CD4-positive, alpha-beta T cell (primary cell): ENCODE measurements around the gene ZNF773. TPM values are rescaled to one million over a fixed set of nuclear protein-coding genes. Genes with fewer than 3 reads are reported as not detected.
A peak's percentile ranks its signal among the peaks of the same experiment; 100 is the strongest.

Experiments
- ATAC-seq: fragments of 200-7000 bp; cut with Tn5 transposase; one replicate; pipeline ENCODE4 v1.10.0; 2022; ENCODE audit warnings: mild to moderate bottlenecking; ENCODE audit not compliant: poor library complexity
- CTCF ChIA-PET: fragments of 350-600 bp; sonication (Branson Sonifier 250); formaldehyde crosslinking; loops from one replicate; lab custom pipeline; 2021; ENCODE audit warnings: antibody characterized with exemption, inconsistent platforms; lab: Charles Lee
- POLR2A ChIA-PET: fragments of 350-600 bp; sonication (Branson Sonifier 250); formaldehyde crosslinking; loops from one replicate; lab custom pipeline; 2021; ENCODE audit warnings: antibody characterized with exemption, inconsistent platforms; lab: Charles Lee
- DNase-seq, 14 experiments: peaks; one replicate each; pipeline ENCODE4 v3.0.0-alpha.2; 2013 to 2020; ENCODE audit warnings: mixed read lengths in 2 of 14
- H3K27ac ChIP-seq, 2 donors: one replicate each; pipeline versions ENCODE4 v1.5.1 to v1.7.0; 2013; ENCODE audit warnings: low read length in 2 of 2, low read depth in 1 of 2, mild to moderate bottlenecking in 1 of 2
- H3K27me3 ChIP-seq, 2 experiments: 1 replicate in 1 of 2; 2 replicates in 1 of 2; pipeline versions ENCODE4 v1.6.1 to v1.7.0; 2013; ENCODE audit warnings: low read length in 2 of 2, control low read depth in 1 of 2, mild to moderate bottlenecking in 1 of 2, moderate library complexity in 1 of 2; ENCODE audit not compliant: insufficient read depth in 2 of 2, control insufficient read depth in 1 of 2
- H3K36me3 ChIP-seq: one replicate; pipeline ENCODE4 v1.6.1; 2013; ENCODE audit warnings: low read length, control low read depth; ENCODE audit not compliant: insufficient read depth
- H3K4me1 ChIP-seq: one replicate; pipeline ENCODE4 v1.6.1; 2013; ENCODE audit warnings: low read length, control low read depth; ENCODE audit not compliant: insufficient read depth
- H3K4me3 ChIP-seq: one replicate; pipeline ENCODE4 v1.5.1; 2013; ENCODE audit warnings: mild to moderate bottlenecking, low read length, moderate library complexity
- H3K9me3 ChIP-seq, 2 experiments: 1 replicate in 1 of 2; 2 replicates in 1 of 2; pipeline versions ENCODE4 v1.6.1 to v1.7.0; 2013; ENCODE audit warnings: low read length in 2 of 2, mild to moderate bottlenecking in 2 of 2, control low read depth in 1 of 2, moderate library complexity in 1 of 2; ENCODE audit not compliant: control insufficient read depth in 1 of 2, insufficient read depth in 1 of 2
- H3K27ac Mint-ChIP-seq: one replicate; pipeline ENCODE4 v1.8.0; 2020; ENCODE audit warnings: mixed read lengths
- H3K27me3 Mint-ChIP-seq: one replicate; pipeline ENCODE4 v1.8.0; 2021; ENCODE audit warnings: mixed read lengths
- H3K36me3 Mint-ChIP-seq: one replicate; pipeline ENCODE4 v1.8.0; 2021; ENCODE audit warnings: low read depth, mixed read lengths
- H3K4me1 Mint-ChIP-seq: one replicate; pipeline ENCODE4 v1.8.0; 2021; ENCODE audit warnings: low read depth, mixed read lengths
- H3K4me3 Mint-ChIP-seq: one replicate; pipeline ENCODE4 v1.8.0; 2020; ENCODE audit warnings: mild to moderate bottlenecking, mixed read lengths
- H3K9me3 Mint-ChIP-seq: one replicate; pipeline ENCODE4 v1.8.0; 2020; ENCODE audit warnings: mixed read lengths
- intact Hi-C, 2 experiments: fragments of 100-400 bp; cut with DNase I in 1 of 2; cut with micrococcal nuclease in 1 of 2; formaldehyde crosslinking; loops; one replicate each; pipeline versions ENCODE4 v1.15.1 to v1.9.0; 2023 to 2025; cut with DNase I, micrococcal nuclease
- total RNA-seq, 174 experiments: library from RNA in 2 of 174; stranded (reverse) in 2 of 174; gene quantifications; one replicate each; pipeline ENCODE4 v1.2.3 and lab custom pipeline; 2021 to 2026
- TF ChIP-seq, protein P1 (sequence below): fragments of 200-600 bp; IDR thresholded peaks from one replicate; pipeline ENCODE4 v1.8.0; 2022; ENCODE audit warnings: antibody characterized with exemption, mild to moderate bottlenecking

ZNF773 gene
- total RNA-seq, 2 experiments from 2014 or later: 20.3 to 22.3 TPM

DNA sequence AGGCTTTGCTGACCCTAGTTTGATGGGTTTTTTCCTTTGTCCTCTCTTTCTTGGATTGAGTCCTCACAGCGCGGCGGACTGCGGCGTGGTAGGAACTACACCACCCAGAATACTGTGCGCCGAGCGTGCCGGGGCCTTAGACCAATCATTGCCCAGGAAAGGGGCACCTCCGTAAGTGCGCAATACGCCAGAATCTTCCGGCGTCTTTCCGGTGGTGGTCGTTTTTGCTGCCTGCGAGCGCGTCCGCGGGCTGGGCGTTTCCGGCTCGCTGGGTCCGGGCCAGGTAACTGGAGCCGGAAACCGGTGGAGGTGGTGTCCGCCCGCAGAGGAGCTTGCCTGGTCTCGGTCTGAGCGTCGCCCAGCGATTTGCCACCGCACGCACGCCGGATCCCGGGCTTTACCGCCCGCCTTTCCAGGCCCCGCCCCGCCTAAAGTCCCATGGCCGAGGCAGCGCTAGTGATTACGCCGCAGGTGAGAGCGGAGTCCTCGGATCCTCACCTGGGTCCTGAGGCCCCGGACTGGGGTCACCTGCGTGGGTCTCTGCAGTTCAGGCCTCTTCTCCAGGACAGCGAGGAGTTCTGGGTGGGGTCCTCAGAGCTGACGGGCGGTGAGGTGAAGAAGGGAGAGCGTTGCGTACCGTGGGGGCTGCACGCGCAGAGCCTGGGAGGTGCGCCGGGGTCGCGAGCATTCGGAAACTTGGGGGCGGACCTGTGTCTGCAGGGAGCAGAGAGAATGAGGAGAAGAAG, 27.6 kb downstream of the ZNF773 start, which contains the start of gene ZNF549:
Gene ZNF549 (plus strand): TSS at position 221 of the 746 bp plus-strand sequence. CDS start 218 bp downstream, at position 439.
- Mint-ChIP-seq H3K4me3 (peak within 1 kb of the TSS; percentile 97), H3K27me3 (no peaks in the 10 kb centered on the region), H3K4me1 (peaks cover 23% of the 10 kb centered on the region), H3K27ac (peak within 1 kb of the TSS; percentile 94), H3K36me3 (peaks cover 55% of the 10 kb centered on the region), H3K9me3 (peaks cover 25% of the 10 kb centered on the region)
- H3K36me3 ChIP-seq: peaks cover 17% of the 10 kb centered on the region
- H3K9me3 ChIP-seq: peaks cover 26 to 31% of the 10 kb centered on the region in 2 experiments
- no peaks in the 10 kb centered on the region for H3K27me3 ChIP-seq
- POLR2A ChIA-PET: interaction anchor here (0.6 to 1.3 kb wide), 7 partner anchors 27 to 656 kb away, joined by 3 to 6 read pairs (median 5); partner anchors contain the start of genes ZNF134, ZNF274, ZNF416 and ZNF419
- peak; percentile 97 for ATAC-seq
- peak within 1 kb of the TSS; percentile 96 for H3K4me3 ChIP-seq
- peaks cover 18% of the 10 kb centered on the region for H3K4me1 ChIP-seq
- TF ChIP-seq, protein P1, sequence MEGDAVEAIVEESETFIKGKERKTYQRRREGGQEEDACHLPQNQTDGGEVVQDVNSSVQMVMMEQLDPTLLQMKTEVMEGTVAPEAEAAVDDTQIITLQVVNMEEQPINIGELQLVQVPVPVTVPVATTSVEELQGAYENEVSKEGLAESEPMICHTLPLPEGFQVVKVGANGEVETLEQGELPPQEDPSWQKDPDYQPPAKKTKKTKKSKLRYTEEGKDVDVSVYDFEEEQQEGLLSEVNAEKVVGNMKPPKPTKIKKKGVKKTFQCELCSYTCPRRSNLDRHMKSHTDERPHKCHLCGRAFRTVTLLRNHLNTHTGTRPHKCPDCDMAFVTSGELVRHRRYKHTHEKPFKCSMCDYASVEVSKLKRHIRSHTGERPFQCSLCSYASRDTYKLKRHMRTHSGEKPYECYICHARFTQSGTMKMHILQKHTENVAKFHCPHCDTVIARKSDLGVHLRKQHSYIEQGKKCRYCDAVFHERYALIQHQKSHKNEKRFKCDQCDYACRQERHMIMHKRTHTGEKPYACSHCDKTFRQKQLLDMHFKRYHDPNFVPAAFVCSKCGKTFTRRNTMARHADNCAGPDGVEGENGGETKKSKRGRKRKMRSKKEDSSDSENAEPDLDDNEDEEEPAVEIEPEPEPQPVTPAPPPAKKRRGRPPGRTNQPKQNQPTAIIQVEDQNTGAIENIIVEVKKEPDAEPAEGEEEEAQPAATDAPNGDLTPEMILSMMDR: no peak
- CTCF ChIA-PET: interaction anchor here (0.9 kb wide), 1 partner anchor 28 kb away, joined by 3 read pairs; the partner anchor contains the start of gene ZNF773
- DNase-seq: peak; percentile 76 to 96 (median 83)
- intact Hi-C loops: loop anchor here (1.0 to 5.0 kb wide), 8 partner anchors 28 to 115 kb away; partner anchors contain the start of genes ZNF416 (in 2 of the 2), ZNF550 (in 2 of the 2), ZNF17 (in 1 of the 2) and ZNF419 (in 1 of the 2)
- H3K27ac ChIP-seq: peak within 1 kb of the TSS; percentile 77 to 81

DNA sequence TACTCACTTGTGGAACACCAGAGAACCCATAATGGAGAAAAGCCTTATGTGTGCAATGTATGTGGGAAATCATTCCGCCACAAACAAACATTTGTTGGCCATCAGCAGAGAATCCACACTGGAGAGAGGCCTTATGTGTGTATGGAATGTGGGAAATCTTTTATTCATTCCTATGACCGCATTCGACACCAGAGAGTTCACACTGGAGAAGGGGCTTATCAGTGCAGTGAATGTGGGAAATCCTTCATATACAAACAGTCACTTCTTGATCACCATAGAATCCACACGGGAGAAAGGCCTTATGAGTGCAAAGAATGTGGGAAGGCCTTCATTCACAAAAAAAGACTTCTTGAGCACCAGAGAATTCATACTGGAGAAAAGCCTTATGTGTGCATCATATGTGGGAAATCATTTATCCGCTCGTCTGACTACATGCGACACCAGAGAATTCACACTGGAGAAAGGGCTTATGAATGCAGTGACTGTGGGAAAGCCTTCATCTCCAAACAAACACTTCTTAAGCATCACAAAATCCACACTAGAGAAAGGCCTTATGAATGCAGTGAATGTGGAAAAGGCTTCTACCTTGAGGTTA, 38.3 kb downstream of the ZNF773 start:
- CTCF ChIA-PET: no interaction called here
- POLR2A ChIA-PET: no interaction called here
- no peak for ATAC-seq
- TF ChIP-seq, protein P1: no peak
- no peak overlapping the region for H3K27ac ChIP-seq
- H3K9me3 ChIP-seq: peaks cover 42 to 99% of the 10 kb centered on the region in 2 experiments
- H3K4me3 ChIP-seq: no peak overlapping the region
- peaks cover 55% of the 10 kb centered on the region for H3K36me3 ChIP-seq
- Mint-ChIP-seq H3K27me3 (no peaks in the 10 kb centered on the region), H3K36me3 (peaks cover 100% of the 10 kb centered on the region), H3K4me3 (no peak overlapping the region), H3K4me1 (no peaks in the 10 kb centered on the region), H3K27ac (no peak overlapping the region), H3K9me3 (peaks cover 36% of the 10 kb centered on the region)
- DNase-seq: no peak
- intact Hi-C loops: no loop called here
- H3K27me3 ChIP-seq: no peaks in the 10 kb centered on the region
- no peaks in the 10 kb centered on the region for H3K4me1 ChIP-seq

DNA sequence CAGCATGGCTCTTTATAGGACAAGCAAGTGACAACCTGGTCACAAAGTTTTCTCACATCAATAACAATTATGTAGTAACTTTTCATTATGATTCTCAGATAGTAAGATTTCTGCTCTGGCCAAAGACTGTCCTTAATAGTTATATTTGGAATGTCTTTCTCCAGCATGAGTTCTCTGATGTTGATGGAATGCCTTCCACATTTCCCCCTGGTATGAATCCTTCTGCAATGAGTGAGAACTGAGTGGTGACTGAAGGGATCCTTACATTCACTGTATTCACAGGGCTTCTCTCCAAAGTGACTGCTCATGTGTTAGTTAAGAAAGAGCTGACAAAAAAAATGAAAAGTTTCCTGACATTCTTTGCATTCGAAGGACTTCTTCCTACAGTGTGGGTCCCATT, 46.8 kb downstream of the ZNF773 start:
- Mint-ChIP-seq H3K9me3 (peaks cover 36% of the 10 kb centered on the region), H3K27ac (no peak overlapping the region), H3K4me1 (peaks cover 4% of the 10 kb centered on the region), H3K36me3 (peaks cover 99% of the 10 kb centered on the region), H3K27me3 (no peaks in the 10 kb centered on the region), H3K4me3 (no peak overlapping the region)
- intact Hi-C loops: no loop called here
- Histone ChIP-seq H3K4me1 (no peaks in the 10 kb centered on the region), H3K27ac (no peak overlapping the region), H3K9me3 (peaks cover 54 to 98% of the 10 kb centered on the region in 2 experiments), H3K27me3 (no peaks in the 10 kb centered on the region), H3K4me3 (no peak overlapping the region), H3K36me3 (peaks cover 60% of the 10 kb centered on the region)
- CTCF ChIA-PET: no interaction called here
- ATAC-seq (no peak), DNase-seq (no peak)
- POLR2A ChIA-PET: no interaction called here
- TF ChIP-seq, protein P1: no peak
